A673 (cell line): ENCODE measurements around the gene CISH.

Source experiments
- EZH2 ChIP-seq: fragments of 200-600 bp; sonication (generic); IDR thresholded peaks from 2 replicates; pipeline ENCODE4 v1.6.1; 2017; ENCODE audit warnings: borderline replicate concordance, low read depth, mild to moderate bottlenecking, mixed read lengths, antibody characterized with exemption, low read length; ENCODE audit not compliant: poor library complexity, severe bottlenecking
- TF ChIP-seq, protein P1 (sequence below): fragments of 300-800, 200-600 bp; sonication (generic); conservative IDR thresholded peaks from 2 replicates; pipeline ENCODE4 v1.5.1; 2017; ENCODE audit warnings: low read depth, mild to moderate bottlenecking, antibody characterized with exemption, low read length, moderate library complexity, mixed read lengths

DNA sequence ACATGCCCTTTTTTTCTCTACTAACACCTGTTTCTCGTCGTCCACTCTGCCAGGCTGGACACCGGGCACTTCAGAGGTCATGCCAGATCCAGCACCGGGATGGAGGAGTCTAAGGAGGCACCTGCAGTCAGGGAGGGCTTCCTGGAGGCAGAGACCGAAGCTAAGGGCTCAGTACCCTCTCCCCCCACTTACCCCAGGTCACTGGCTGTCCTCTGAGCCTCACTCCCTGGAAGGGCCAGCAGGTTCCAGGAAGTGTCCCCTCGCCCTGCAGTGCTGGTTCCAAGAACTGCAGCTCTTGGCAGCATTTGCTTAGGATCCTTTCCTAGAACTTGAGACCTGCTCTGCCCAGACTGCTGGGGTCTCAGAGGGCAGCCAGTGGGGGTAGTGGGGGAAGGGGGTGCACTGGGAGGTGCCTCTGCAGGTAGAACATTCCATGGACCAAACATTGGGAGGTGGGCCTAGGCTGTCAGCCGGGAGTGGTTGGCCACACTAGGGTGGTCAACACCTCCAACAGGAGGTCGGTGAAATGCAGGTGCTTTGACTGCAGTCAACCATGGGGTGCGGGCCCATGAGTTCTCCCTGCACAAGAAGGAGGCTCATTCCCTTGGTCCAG lies 11.3 kb downstream of the CISH start:
- TF ChIP-seq, protein P1, sequence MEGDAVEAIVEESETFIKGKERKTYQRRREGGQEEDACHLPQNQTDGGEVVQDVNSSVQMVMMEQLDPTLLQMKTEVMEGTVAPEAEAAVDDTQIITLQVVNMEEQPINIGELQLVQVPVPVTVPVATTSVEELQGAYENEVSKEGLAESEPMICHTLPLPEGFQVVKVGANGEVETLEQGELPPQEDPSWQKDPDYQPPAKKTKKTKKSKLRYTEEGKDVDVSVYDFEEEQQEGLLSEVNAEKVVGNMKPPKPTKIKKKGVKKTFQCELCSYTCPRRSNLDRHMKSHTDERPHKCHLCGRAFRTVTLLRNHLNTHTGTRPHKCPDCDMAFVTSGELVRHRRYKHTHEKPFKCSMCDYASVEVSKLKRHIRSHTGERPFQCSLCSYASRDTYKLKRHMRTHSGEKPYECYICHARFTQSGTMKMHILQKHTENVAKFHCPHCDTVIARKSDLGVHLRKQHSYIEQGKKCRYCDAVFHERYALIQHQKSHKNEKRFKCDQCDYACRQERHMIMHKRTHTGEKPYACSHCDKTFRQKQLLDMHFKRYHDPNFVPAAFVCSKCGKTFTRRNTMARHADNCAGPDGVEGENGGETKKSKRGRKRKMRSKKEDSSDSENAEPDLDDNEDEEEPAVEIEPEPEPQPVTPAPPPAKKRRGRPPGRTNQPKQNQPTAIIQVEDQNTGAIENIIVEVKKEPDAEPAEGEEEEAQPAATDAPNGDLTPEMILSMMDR, result no peak
- TF ChIP-seq EZH2, result no peak
